Colonic mucosa (tissue), 4 donors: Measurements from ENCODE around the gene AURKAIP1. TPM values are rescaled to one million over a fixed set of nuclear protein-coding genes. Genes with fewer than 3 reads are reported as not detected.

ENCODE experiments used
- DNase-seq: peaks from one replicate; pipeline ENCODE4 v3.0.0-alpha.2; 2020
- H3K27ac ChIP-seq: fragments of 200-600 bp; one replicate; pipeline ENCODE4 v1.8.0; 2021
- H3K27me3 ChIP-seq: fragments of 200-600 bp; one replicate; pipeline ENCODE4 v1.8.0; 2021
- H3K36me3 ChIP-seq: fragments of 200-600 bp; one replicate; pipeline ENCODE4 v1.8.0; 2021
- H3K4me1 ChIP-seq: fragments of 200-600 bp; one replicate; pipeline ENCODE4 v1.8.0; 2021; ENCODE audit warnings: mild to moderate bottlenecking
- H3K4me3 ChIP-seq: fragments of 200-600 bp; one replicate; pipeline ENCODE4 v1.8.0; 2021
- H3K9ac ChIP-seq, 2 donors: one replicate each; pipeline ENCODE4 v1.7.0; 2013; ENCODE audit warnings: control low read depth in 2 of 2, low read depth in 2 of 2, low read length in 2 of 2
- H3K9me3 ChIP-seq: fragments of 200-600 bp; one replicate; pipeline ENCODE4 v1.8.0; 2021
- intact Hi-C: fragments of 100-400 bp; cut with DNase I; formaldehyde crosslinking; loops from one replicate; pipeline ENCODE4 v1.14.1; 2022
- total RNA-seq, 2 donors: library from RNA; stranded (reverse); fragmentation: NEBNext Ultra II Directional in 1 of 2; extraction: Animal tissue kit (Norgen Biotek cat#: 25700) in 1 of 2; gene quantifications; one replicate each; pipeline ENCODE4 v1.2.1, GENCODE V29; 2021
- TF ChIP-seq, protein P1 (sequence below): fragments of 200-600 bp; IDR thresholded peaks from one replicate; pipeline ENCODE4 v1.8.0; 2022; ENCODE audit warnings: antibody characterized with exemption, mild to moderate bottlenecking
- donor health status: healthy.
- donor health status: DM: no; HTN: no; CAD: no.
- donor health status: DM: no; HTN: no; CAD: no.

AURKAIP1 gene
- total RNA-seq, 2 donors from 2014 or later: 179 to 332 TPM

DNA sequence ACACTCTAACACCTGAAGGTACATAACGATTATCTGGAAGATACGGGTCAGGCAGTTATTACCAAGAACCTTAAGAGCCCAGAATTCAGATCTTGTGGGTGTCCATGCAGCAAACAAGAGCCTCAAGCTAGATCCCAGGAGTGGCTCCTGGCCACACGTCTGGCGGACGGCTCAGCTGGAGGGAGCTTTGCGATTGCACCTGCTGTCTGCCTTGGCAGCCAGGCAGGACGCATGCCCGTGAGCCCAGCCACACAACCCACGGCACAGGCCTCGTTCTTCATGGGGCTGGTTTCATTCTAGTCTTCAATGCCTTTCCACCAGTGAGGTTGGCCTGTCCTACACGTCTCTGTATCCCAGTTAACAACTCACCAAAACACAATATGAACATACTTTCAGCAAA lies 18.4 kb upstream of the AURKAIP1 start:
- no peak overlapping the region for H3K9ac ChIP-seq
- H3K4me3 ChIP-seq: no peak overlapping the region
- H3K27me3 ChIP-seq: no peaks in the 10 kb centered on the region
- TF ChIP-seq, protein P1, sequence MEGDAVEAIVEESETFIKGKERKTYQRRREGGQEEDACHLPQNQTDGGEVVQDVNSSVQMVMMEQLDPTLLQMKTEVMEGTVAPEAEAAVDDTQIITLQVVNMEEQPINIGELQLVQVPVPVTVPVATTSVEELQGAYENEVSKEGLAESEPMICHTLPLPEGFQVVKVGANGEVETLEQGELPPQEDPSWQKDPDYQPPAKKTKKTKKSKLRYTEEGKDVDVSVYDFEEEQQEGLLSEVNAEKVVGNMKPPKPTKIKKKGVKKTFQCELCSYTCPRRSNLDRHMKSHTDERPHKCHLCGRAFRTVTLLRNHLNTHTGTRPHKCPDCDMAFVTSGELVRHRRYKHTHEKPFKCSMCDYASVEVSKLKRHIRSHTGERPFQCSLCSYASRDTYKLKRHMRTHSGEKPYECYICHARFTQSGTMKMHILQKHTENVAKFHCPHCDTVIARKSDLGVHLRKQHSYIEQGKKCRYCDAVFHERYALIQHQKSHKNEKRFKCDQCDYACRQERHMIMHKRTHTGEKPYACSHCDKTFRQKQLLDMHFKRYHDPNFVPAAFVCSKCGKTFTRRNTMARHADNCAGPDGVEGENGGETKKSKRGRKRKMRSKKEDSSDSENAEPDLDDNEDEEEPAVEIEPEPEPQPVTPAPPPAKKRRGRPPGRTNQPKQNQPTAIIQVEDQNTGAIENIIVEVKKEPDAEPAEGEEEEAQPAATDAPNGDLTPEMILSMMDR: no peak
- no peaks in the 10 kb centered on the region for H3K9me3 ChIP-seq
- no peak overlapping the region for H3K27ac ChIP-seq
- H3K4me1 ChIP-seq: peaks cover 7% of the 10 kb centered on the region
- intact Hi-C loops: no loop called here
- peaks cover 48% of the 10 kb centered on the region for H3K36me3 ChIP-seq
- no peak for DNase-seq

DNA sequence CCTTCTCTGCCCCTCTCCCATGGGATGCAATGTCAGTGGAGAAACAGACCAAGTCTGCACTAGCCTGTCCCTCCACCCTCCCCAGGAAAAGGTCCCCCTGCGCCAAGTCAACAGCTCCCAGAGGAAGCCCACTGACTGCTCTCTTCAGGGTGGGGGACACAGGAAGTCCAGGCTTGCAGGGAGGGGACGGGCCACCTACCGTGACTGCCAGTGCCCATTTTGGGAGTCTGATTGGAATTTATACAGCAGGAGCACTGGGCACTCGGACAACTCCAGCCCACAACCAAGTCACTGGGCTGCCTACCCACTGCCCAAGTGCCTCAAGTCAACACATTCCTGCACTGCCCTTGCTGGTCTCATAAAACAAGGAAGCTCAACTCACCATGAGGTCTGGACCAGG lies 18.0 kb upstream of the AURKAIP1 start:
- Histone ChIP-seq H3K9ac (no peak overlapping the region), H3K4me3 (no peak overlapping the region), H3K4me1 (peaks cover 5% of the 10 kb centered on the region), H3K36me3 (peaks cover 49% of the 10 kb centered on the region), H3K9me3 (no peaks in the 10 kb centered on the region), H3K27me3 (no peaks in the 10 kb centered on the region), H3K27ac (no peak overlapping the region)
- intact Hi-C loops: no loop called here
- TF ChIP-seq, protein P1: no peak
- DNase-seq: no peak

DNA sequence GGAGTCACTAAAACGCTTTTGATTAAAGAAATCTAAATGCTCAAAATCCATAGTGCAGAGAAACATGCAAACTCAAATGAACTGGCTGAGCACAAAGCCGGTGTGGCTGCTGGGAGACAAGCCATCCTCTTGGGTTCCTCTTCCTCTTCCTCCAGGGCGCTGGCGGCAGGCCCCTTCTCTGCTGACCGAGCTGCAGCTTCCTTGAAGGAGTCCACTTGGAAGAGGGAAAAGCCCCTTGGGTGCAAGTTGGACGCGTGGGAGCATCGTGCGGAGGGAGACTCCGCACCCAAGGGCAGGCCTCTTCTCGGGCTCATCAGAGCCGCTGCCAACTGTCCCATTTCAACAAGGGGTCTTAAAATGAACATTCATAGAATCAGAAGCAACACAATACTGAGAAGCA lies 16.2 kb upstream of the AURKAIP1 start:
- intact Hi-C loops: no loop called here
- Histone ChIP-seq H3K4me3 (no peak overlapping the region), H3K27ac (no peak overlapping the region), H3K4me1 (no peaks in the 10 kb centered on the region), H3K9me3 (no peaks in the 10 kb centered on the region), H3K36me3 (peaks cover 61% of the 10 kb centered on the region), H3K9ac (no peak overlapping the region), H3K27me3 (no peaks in the 10 kb centered on the region)
- no peak for DNase-seq
- TF ChIP-seq, protein P1: no peak

DNA sequence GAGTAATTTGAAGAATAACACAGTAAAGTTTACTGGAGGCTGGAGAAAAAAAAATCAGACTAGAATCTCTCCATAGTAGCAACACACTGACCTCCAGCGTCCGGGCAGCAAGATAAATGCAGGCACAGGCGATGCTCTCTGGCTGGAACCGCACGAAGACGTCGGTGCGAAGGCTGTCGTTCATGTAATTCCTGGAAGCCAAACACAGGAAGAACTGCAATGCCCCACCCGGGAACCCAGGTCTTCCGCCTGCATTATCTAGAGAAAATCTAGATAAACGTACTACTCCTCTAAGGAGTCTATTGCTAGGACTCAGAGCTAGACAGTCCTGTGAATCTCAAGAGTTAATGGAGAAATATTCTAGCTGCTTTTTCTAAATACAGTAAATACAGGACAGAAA lies 15.7 kb upstream of the AURKAIP1 start:
- Histone ChIP-seq H3K4me3 (no peak overlapping the region), H3K36me3 (peaks cover 66% of the 10 kb centered on the region), H3K27me3 (no peaks in the 10 kb centered on the region), H3K27ac (no peak overlapping the region), H3K9ac (no peak overlapping the region), H3K4me1 (no peaks in the 10 kb centered on the region), H3K9me3 (no peaks in the 10 kb centered on the region)
- intact Hi-C loops: no loop called here
- TF ChIP-seq, protein P1: no peak
- DNase-seq: no peak

DNA sequence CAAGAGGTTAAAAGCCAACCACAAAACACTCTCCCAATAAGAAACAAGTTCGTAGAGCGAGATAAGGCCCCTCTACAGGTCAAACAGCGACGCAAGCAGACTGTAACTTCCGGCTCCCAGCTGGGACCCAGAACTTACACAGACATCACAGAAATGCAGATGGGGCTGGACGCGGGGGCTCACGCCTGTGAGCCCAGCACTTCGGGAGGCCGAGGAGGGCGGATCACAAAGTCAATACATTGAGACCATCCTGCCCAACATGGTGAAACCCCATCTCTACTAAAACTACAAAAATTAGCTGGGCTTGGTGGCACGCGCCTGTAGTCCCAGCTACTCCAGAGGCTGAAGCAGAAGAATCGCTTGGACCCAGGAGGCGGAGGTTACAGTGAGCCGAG lies 13.1 kb upstream of the AURKAIP1 start:
- TF ChIP-seq, protein P1: no peak
- intact Hi-C loops: no loop called here
- Histone ChIP-seq H3K4me3 (no peak overlapping the region), H3K27me3 (no peaks in the 10 kb centered on the region), H3K9ac (no peak overlapping the region), H3K9me3 (no peaks in the 10 kb centered on the region), H3K27ac (no peak overlapping the region), H3K4me1 (no peaks in the 10 kb centered on the region), H3K36me3 (peaks cover 45% of the 10 kb centered on the region)
- DNase-seq: no peak
